Stimulated activated CD4-positive, alpha-beta T cell treated with anti-CD3 and anti-CD28 coated beads, Interleukin-4, amount 100 ng/mL, for 1 hour (primary cell): ENCODE data around the gene EAPP.
"Not testable (repeated sequence)": the region's sequence is repeated elsewhere in the genome, so short reads cannot be mapped to it uniquely, and the experiment has no call there.

Experiments
- DNase-seq: peaks from one replicate; pipeline ENCODE4 v3.0.0-alpha.2; 2020

Gene EAPP

DNA sequence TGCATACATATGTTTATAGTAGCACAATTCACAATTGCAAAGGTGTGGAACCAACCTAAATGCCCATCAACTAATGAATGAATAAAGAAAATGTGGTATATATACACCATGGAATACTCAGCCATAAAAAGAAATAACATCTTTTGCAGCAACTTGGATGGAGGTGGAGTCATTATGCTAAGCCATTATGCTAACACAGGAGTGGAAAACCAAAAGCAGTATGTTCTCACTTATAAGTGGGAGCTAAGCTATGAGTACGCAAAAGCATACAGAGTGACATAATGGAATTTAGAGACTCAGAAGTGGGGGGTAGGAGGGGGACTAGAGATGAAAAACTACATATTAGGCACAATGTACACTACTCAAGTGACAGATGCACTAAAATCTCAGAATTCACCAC is 61.2 kb downstream of the EAPP start:
- no peak for DNase-seq

DNA sequence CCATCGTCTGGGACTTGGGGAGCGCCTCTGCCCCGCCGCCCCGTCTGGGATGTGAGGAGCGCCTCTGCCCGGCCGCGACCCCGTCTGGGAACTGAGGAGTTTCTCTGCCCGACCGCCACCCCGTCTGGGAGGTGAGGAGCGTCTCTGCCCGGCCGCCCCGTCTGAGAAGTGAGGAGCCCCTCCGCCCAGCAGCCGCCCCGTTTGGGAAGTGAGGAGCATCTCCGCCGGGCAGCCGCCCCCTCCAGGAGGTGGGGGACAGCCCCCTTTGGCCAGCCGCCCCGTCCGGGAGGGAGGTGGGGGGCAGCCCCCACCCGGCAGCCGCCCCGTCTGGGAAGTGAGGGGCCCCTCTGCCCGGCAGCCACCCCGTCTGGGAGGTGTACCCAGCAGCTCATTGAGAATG is 63.5 kb downstream of the EAPP start:
- DNase-seq: not testable (repeated sequence)

DNA sequence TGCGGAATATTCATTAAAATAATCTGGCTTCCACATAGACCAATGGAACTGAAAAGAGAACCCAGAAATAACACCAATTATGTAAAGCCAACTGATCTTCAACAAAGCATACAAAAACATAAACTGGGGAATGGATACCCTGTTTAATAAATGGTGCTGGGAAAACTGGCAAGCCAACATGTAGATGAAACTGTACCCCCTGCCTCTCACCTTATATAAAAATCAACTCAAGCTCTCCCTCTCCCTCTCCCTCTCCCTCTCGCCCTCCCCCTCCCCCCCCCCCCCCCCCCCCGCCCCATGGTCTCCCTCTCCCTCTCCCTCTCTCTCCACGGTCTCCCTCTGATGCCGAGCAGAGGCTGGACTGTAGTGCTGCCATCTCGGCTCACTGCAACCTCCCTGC is 64.3 kb downstream of the EAPP start:
- DNase-seq: no peak

DNA sequence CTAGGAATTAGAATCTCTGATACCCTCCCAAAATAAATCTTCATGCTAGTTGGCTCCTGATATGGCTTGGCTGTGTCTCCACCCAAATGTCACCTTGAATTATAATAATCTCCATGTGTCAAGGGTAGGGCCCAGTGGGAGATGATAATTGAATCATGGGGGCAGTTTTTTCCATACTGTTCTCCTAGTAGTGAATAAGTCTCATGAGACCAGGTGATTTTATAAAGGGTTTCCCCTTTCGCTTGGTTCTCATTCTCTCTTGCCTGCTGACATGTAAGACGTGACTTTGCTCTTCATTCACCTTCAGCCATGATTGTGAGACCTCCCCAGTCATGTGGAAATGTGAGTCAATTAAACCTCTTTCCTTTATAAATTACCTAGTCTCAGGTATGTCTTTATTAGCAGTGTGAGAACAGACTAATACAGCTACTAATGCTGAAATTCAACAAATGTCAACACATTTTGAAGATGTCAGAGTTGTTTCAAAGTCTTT is 65.3 kb downstream of the EAPP start:
- DNase-seq: no peak

DNA sequence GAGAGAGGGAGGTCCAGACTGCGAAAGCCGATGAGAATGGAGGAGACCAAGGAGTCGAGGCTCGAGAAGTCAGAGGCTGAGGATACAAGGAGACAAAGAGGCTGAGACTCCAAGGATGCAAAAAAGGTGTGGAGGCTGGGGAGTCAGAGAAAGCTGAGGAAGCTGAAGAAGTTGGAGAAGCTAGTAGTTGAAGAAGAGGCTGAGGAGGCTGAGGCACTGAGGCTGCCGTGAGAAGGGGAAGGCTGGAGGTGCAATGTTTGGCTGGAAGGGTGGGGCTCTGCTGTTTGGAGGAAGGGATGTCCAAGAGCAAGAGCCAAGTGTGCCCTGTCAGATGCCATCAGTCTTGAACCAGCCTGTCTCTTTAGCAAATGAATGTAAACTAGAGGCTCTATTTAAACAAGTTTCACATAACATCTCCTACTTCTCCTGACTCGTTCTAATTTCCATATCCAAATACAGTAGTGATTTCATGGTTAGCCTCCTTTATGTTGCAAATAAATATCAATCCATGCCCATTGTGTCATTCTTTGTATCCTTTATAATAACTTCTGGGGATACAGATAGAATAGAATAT is 66.7 kb downstream of the EAPP start:
- no peak for DNase-seq

DNA sequence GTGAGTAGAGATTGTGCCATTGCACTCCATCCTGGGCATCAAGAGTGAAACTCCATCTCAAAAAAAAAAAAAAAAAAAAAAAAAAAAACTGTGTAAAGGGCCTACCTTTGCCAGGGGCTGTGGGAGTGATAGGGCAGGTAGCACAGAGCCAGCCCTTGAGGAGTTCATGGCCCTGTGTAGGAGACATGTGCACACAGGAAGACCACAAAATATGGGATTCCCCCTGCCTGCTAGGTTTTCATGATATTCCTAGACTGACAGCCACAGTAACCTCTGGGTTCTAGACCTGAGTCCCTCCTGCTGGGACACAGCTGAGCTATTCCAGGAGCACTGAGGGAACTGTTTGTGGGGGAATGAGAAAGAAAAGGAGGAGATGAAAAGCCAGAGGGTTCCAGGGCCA is 69.2 kb downstream of the EAPP start:
- no peak for DNase-seq

DNA sequence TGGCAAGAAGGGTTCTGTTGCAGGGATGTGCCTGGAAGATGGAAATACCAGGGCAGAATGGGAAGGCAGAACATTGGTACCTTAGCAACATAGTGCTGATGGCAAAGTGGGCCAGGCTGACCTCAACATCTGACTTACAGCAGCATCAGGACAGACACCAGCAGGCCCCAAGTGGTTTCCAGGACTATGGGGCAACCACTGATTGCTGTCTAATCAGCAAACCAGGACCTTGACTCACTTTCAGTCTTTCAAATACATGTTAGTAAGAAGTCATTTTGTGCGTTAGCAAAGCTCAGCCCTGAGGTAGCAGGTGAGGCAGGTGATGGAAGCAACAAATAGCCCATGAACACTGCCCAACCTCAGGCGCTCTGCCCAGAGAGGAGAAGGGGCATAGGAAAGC is 72.8 kb downstream of the EAPP start:
- no peak for DNase-seq
